Retina (tissue), 1 donor: ENCODE data around the gene FBXO5.
"Not testable (repeated sequence)": the region's sequence is repeated elsewhere in the genome, so short reads cannot be mapped to it uniquely, and the experiment has no call there.

Experiments
- DNase-seq: peaks from one replicate; pipeline ENCODE4 v3.0.0-alpha.2; 2016

The FBXO5 gene

GRCh38 chr6:152985300-152985699 is 2.5 kb upstream of the FBXO5 start:
- not testable (repeated sequence) for DNase-seq

GRCh38 chr6:152984513-152984872 is 1.7 kb upstream of the FBXO5 start:
- DNase-seq: peak; percentile 10

GRCh38 chr6:152983637-152984512 is 1.0 kb upstream of the FBXO5 start:
- peak; percentile 98 for DNase-seq

GRCh38 chr6:152981989-152982903 is 595 bp downstream of the FBXO5 start:
- peak; percentile 28 for DNase-seq

- no peak for DNase-seq
Observed at GRCh38 chr6:152981219-152981618, 1.6 kb downstream of the FBXO5 start.

GRCh38 chr6:152980656-152981055 is 2.2 kb downstream of the FBXO5 start:
- no peak for DNase-seq

- DNase-seq: no peak
Observed at GRCh38 chr6:152979116-152979515, 3.7 kb downstream of the FBXO5 start.

- no peak for DNase-seq
Observed at GRCh38 chr6:152978058-152978457, 4.8 kb downstream of the FBXO5 start.

- no peak for DNase-seq
Observed at GRCh38 chr6:152977556-152977955, 5.3 kb downstream of the FBXO5 start.

GRCh38 chr6:152976749-152977148 is 6.1 kb downstream of the FBXO5 start:
- no peak for DNase-seq

- no peak for DNase-seq
Observed at GRCh38 chr6:152975204-152975915, 7.5 kb downstream of the FBXO5 start.

GRCh38 chr6:152973916-152974315 is 8.9 kb downstream of the FBXO5 start:
- DNase-seq: no peak

GRCh38 chr6:152969688-152970418 is 13.0 kb downstream of the FBXO5 start:
- no peak for DNase-seq

GRCh38 chr6:152966168-152966894 is 16.5 kb downstream of the FBXO5 start:
- DNase-seq: not testable (repeated sequence)

- no peak for DNase-seq
Observed at GRCh38 chr6:152959333-152959732, 23.5 kb downstream of the FBXO5 start.

- DNase-seq: no peak
Observed at GRCh38 chr6:152957796-152958195, 25.0 kb downstream of the FBXO5 start.

GRCh38 chr6:152954443-152954842 is 28.4 kb downstream of the FBXO5 start:
- DNase-seq: no peak

- no peak for DNase-seq
Observed at GRCh38 chr6:152952866-152953509, 29.9 kb downstream of the FBXO5 start.

- DNase-seq: no peak
Observed at GRCh38 chr6:152952045-152952444, 30.8 kb downstream of the FBXO5 start.

- DNase-seq: no peak
Observed at GRCh38 chr6:152950240-152950639, 32.6 kb downstream of the FBXO5 start.

GRCh38 chr6:152948150-152948768 is 34.6 kb downstream of the FBXO5 start:
- peak; percentile 50 for DNase-seq
